Measurements from ENCODE around the gene HOOK2. TPM values are rescaled to one million over a fixed set of nuclear protein-coding genes. Genes with fewer than 3 reads are reported as not detected.

Gene HOOK2
- total RNA-seq, 1 donor from 2014 or later = 58.5 TPM

DNA sequence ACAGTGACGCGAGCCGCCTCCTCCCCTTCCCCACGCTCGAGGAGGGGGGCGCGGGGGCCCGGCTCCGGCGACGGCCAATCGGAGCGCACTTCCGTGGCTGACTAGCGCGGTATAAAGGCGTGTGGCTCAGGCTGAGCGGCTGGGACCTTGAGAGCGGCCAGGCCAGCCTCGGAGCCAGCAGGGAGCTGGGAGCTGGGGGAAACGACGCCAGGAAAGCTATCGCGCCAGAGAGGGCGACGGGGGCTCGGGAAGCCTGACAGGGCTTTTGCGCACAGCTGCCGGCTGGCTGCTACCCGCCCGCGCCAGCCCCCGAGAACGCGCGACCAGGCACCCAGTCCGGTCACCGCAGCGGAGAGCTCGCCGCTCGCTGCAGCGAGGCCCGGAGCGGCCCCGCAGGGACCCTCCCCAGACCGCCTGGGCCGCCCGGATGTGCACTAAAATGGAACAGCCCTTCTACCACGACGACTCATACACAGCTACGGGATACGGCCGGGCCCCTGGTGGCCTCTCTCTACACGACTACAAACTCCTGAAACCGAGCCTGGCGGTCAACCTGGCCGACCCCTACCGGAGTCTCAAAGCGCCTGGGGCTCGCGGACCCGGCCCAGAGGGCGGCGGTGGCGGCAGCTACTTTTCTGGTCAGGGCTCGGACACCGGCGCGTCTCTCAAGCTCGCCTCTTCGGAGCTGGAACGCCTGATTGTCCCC lies 16.1 kb upstream of the HOOK2 start, which contains the start of gene JUNB:
Gene JUNB, plus strand, starts transcription at position 142 of the 706 bp plus-strand sequence. Its CDS starts 286 bp downstream, at position 428.
- TF ChIP-seq, protein P1, sequence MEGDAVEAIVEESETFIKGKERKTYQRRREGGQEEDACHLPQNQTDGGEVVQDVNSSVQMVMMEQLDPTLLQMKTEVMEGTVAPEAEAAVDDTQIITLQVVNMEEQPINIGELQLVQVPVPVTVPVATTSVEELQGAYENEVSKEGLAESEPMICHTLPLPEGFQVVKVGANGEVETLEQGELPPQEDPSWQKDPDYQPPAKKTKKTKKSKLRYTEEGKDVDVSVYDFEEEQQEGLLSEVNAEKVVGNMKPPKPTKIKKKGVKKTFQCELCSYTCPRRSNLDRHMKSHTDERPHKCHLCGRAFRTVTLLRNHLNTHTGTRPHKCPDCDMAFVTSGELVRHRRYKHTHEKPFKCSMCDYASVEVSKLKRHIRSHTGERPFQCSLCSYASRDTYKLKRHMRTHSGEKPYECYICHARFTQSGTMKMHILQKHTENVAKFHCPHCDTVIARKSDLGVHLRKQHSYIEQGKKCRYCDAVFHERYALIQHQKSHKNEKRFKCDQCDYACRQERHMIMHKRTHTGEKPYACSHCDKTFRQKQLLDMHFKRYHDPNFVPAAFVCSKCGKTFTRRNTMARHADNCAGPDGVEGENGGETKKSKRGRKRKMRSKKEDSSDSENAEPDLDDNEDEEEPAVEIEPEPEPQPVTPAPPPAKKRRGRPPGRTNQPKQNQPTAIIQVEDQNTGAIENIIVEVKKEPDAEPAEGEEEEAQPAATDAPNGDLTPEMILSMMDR (IDR thresholded peaks at IDR 0.05) = no peak
- intact Hi-C loops (cut with DNase I) = loop anchor here (1.0 to 10.0 kb wide), 5 partner anchors 12 to 1213 kb away; partner anchors contain the start of genes RAD23A and RFX1
- Histone ChIP-seq H3K4me1 (peaks cover 23 to 34% of the 10 kb centered on the region in 2 donors), H3K36me3 (peaks cover 5 to 6% of the 10 kb centered on the region in 2 donors), H3K27ac (peak within 1 kb of the TSS; percentile 95 to 96), H3K27me3 (no peaks in the 10 kb centered on the region), H3K4me3 (peak within 1 kb of the TSS; percentile 83 to 90), H3K9me3 (no peaks in the 10 kb centered on the region)
- DNase-seq (ENCODE audit: low spot score in 2 of 2) = peak; percentile 91 to 99

DNA sequence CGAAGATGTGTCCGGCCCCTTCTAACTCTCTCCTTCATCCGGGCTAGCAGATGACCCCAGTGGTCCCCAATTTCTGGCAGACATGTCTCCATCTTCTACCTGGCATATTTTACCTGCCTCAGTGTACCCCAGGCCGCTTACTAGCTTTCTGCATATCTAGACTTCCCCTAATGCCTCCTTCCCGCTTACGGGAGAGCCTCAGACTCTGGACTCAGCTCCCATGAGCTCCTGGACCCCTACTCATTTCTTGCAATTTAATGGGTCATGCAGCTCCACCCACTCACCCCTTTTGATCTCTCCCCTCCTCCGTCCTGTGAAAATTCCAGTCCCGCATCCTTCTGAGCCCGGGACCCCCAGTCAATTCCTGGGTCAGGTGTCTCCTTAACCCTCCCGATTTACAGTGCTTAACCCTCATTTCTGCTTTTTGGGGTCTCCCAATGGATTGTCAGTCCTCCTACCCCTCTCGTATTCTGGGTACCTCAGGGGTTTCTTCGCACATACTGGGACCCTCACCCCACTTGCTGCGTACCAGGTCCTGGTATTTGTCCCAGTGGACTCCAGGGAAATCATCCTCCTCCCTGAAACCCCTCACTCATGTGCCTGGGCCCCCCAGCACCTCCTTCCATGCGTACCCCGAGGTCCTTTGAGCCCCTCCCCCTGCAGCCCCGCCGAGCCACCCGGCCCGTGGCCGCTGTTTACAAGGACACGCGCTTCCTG lies 15.4 kb upstream of the HOOK2 start:
- intact Hi-C loops (cut with DNase I) = loop anchor here (1.0 to 10.0 kb wide), 5 partner anchors 11 to 1214 kb away; partner anchors contain the start of genes RAD23A and RFX1
- TF ChIP-seq, protein P1 (IDR thresholded peaks at IDR 0.05) = no peak
- peaks cover 26 to 37% of the 10 kb centered on the region in 2 donors for H3K4me1 ChIP-seq

DNA sequence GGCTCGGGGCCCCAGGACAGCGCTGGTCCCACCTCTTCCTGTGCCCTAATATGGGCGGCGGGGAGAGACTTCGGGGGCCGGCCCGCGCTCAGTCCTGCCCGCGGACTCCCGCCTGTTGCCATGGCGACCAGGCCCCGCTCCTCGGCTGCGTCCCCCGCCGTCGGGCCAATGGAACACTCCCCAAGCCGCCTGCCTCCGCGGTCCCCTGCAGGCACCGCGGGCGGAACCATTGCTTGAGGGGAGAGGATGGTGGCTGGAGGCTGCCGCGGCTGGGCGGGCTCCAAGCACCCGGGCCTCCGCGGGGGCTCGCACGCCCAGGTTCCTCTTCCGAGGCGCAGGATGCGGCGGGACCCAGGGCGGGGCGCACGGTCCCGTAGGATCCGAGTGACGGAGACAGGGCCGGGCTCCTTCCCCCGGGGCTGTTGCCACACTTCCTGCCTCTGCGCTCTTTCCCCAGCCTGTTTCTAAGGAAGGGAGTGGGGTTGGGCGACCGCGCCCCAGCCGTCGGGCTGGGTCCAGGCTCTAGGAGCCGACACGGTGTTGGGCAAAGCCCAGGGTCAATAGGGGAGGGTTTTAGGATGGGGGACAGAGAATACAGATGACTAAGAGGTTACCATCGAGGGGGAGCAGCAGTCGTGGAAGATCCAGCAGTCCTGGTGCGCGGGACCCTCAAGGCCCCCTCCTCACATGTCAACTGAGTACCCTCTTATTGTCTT lies 14.7 kb upstream of the HOOK2 start:
- Histone ChIP-seq H3K4me3 (peak overlapping the region; percentile 83 to 90), H3K27ac (peak overlapping the region; percentile 95 to 96), H3K4me1 (peaks cover 31 to 41% of the 10 kb centered on the region in 2 donors), H3K36me3 (peaks cover 5 to 6% of the 10 kb centered on the region in 2 donors), H3K27me3 (no peaks in the 10 kb centered on the region), H3K9me3 (no peaks in the 10 kb centered on the region)
- peak; percentile 92 to 98 for DNase-seq (ENCODE audit: low spot score in 2 of 2)
- intact Hi-C loops (cut with DNase I) = loop anchor here (2.0 to 10.0 kb wide), 5 partner anchors 157 to 1255 kb away; partner anchors contain the start of genes CNN1, RAD23A and RFX1
- TF ChIP-seq, protein P1 (IDR thresholded peaks at IDR 0.05) = no peak

More for the DNA sequence above, 15.4 kb upstream of the HOOK2 start:
- H3K36me3 ChIP-seq = peaks cover 5 to 6% of the 10 kb centered on the region in 2 donors
- H3K9me3 ChIP-seq = no peaks in the 10 kb centered on the region
- peak overlapping the region; percentile 95 to 96 for H3K27ac ChIP-seq
- H3K4me3 ChIP-seq = peak overlapping the region; percentile 83 to 90
- DNase-seq (ENCODE audit: low spot score in 2 of 2) = no peak
- no peaks in the 10 kb centered on the region for H3K27me3 ChIP-seq

DNA sequence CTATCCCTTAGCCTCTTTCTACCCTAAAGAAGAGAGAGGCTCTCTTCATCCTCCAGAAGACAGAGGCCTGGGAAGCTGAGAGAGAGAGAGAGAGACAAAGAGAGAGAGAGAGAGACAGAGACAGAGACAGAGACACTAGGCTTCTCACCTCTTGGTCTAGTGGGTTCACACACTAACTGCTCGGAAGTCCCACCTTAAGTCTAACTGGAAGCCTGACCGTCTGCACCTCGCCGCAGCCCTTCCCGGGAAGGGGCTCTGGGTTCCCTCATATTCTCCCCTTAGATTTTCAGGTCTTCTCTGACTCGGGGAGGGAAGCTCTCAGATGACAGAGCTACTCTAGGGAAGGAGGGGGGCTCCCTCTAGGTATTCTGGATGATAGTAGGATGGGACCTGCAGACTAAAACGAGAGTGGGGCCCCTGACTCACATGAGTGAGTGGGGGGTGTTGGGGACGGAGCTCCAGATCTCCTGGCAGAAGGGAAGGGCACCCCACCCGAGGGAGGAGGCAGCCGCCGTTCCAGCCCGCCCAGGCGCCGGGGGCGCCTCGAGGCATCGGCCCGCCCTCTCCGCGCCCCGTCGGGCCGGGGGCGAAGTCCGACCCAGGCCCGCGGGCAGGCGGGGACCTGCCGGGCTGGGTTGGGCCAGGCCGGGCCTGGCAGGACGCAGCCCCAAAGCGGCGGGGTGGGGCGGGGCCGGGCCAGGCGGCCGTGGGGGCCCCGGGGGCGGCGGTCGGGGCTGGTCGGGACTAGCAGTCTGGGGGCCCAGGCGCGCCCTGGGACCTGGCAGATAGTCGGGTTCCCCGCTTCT lies 13.9 kb upstream of the HOOK2 start:
- peaks cover 35 to 47% of the 10 kb centered on the region in 2 donors for H3K4me1 ChIP-seq
- peak overlapping the region; percentile 83 to 90 for H3K4me3 ChIP-seq
- H3K9me3 ChIP-seq = no peaks in the 10 kb centered on the region
- intact Hi-C loops (cut with DNase I) = loop anchor here (10.0 kb wide), 1 partner anchor 1254 kb away; the partner anchor contains the start of gene CNN1
- peak overlapping the region; percentile 95 to 96 for H3K27ac ChIP-seq
- no peaks in the 10 kb centered on the region for H3K27me3 ChIP-seq
- no peak for DNase-seq (ENCODE audit: low spot score in 2 of 2)
- TF ChIP-seq, protein P1 (IDR thresholded peaks at IDR 0.05) = no peak
- peaks cover 5 to 6% of the 10 kb centered on the region in 2 donors for H3K36me3 ChIP-seq

All from ascending aorta (tissue), 2 donors.